Measurements from ENCODE around the gene MAP4K3.

DNA sequence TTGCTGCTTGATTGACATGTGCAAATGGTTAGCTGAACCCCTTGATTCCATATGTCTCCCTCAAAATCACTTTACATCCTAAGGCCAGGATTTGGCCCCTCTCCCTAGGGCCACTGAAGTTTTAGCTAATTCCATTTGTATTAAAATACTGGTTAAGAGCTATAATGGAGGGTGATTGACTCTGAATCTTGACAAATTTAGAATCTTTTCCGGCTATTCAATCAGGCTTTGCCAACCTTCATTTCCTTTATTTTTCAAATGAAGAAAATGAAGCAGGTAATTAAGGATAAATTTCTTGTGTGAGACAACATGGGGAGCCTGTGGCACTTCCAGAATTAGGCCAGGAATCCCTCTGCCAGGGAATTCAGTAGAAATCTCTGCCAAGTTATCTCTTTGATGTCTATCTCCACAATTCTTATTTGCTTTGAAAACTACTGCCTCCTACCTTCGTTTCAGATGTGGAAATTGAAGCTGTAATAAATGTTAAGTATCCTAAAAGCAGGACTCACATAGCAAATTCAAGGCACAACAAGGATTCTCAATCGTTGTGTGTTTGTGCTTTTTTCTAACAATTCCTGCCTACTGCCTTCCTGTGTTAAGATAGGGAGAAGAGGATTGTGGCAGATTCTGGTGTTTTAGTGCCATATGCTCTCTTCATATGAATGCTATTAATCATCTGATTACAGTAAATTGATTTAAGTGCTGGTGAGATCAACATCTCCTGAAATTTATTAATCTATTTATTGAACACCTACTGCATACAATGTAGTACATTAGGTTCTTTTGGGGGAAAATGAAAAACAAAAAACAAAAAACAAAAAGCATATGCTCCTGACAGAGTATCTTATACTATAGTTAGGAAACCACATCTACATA lies 47.8 kb upstream of the MAP4K3 start:
- TF ChIP-seq, protein P1, sequence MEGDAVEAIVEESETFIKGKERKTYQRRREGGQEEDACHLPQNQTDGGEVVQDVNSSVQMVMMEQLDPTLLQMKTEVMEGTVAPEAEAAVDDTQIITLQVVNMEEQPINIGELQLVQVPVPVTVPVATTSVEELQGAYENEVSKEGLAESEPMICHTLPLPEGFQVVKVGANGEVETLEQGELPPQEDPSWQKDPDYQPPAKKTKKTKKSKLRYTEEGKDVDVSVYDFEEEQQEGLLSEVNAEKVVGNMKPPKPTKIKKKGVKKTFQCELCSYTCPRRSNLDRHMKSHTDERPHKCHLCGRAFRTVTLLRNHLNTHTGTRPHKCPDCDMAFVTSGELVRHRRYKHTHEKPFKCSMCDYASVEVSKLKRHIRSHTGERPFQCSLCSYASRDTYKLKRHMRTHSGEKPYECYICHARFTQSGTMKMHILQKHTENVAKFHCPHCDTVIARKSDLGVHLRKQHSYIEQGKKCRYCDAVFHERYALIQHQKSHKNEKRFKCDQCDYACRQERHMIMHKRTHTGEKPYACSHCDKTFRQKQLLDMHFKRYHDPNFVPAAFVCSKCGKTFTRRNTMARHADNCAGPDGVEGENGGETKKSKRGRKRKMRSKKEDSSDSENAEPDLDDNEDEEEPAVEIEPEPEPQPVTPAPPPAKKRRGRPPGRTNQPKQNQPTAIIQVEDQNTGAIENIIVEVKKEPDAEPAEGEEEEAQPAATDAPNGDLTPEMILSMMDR (conservative IDR thresholded peaks at IDR 0.05; ENCODE audit: low read length), result no peak
- TF ChIP-seq EZH2phosphoT487 (IDR thresholded peaks at IDR 0.05; ENCODE audit: borderline replicate concordance, low read depth, low read length), result no peak
